Activated CD4-positive, alpha-beta T cell treated with anti-CD3 and anti-CD28 coated beads for 24 hours (primary cell): Measurements from ENCODE around the gene RBM43.
A peak's percentile ranks its signal among the peaks of the same experiment; 100 is the strongest.
"Not testable (repeated sequence)": the region's sequence is repeated elsewhere in the genome, so short reads cannot be mapped to it uniquely, and the experiment has no call there.

ENCODE experiments used
- DNase-seq, 2 donors: peaks; one replicate each; pipeline ENCODE4 v3.0.0-alpha.2; 2020; ENCODE audit warnings: low read depth in 2 of 2

Gene RBM43

DNA sequence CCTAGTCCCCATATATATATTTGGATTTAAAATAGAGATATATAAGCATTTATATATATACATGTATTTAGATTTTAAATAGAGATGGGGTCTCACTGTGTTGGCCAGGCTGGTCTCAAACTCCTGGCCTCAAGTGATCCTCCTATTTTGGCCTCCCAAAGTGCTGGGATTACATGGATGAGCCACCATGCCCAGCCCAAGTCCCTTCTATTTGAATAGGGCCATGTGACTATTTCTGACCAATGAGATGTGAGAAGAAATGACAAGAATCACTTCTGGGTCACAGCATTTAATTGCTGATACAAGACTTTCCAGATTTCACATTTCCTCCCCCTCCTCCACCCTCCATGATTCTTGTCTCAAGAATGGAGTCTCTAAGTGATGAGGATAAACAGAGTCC lies 6.4 kb upstream of the RBM43 start:
- no peak for DNase-seq

DNA sequence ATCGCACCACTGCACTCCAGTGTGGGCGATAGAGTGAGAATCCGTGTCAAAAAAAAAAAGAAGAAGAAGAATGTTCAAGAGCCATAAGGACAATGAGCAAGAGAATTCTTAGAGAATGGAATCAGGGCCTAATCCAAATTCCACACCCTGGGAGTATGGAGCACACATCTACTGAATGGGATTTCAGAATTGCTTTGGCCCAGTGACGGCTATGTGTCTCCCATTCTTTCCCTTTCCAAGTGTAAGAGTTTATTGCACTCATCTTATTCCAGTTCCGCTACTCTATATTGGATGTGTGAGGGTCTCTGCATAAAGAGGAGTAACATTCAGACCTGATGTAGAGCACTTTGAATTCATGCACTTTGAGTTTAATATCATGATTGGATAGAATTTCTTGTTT lies 5.9 kb upstream of the RBM43 start:
- DNase-seq: no peak

DNA sequence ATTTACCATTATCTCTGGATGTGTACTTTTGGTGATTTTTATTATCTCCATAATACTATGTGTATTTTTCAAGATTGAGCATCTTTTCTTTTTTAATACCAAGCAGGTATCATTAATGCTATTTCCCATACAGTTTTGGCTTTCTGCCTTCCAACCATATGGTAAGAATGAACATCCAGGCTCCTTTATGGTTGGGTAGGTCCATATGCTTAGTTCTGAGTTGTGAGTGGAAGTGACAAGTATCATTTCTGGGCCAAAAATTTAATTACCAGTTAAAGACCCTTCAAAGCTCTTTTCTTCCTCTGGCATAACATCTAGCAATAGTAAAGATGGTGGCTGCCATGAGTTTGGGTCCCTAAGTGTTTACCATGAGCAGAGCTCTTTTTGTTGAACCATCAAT lies 4.3 kb upstream of the RBM43 start:
- no peak for DNase-seq

DNA sequence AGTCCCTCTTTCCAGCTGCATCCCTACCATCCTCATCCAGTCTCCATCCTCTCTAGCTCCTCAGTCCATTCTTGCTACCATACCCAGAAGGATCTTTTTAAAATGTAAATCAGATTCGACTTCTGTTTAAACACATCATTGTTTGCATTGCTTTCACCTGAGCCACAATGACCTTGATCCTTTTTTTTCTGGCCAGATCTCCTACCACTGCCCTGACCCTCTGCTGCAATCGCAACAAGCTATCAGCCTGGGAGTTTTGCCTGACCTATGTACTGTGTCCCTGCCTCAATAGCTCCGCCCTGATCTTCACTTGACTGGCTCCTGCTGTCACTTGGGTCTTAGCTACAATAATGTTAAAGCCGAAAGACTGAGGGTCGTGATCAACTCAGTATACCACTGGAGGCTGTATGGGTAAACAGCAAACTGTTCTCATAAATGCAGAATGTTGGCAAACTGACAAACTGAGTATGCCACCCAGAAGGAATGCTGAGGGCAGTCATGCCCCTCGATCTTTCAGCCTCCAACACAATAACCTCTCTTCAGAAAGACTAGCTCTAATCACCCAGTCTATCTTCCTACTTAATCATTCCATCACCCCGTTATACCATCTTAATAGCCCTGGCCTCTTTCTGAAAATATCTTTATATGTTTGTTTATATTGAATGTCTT lies 2.6 kb upstream of the RBM43 start:
- DNase-seq: no peak

DNA sequence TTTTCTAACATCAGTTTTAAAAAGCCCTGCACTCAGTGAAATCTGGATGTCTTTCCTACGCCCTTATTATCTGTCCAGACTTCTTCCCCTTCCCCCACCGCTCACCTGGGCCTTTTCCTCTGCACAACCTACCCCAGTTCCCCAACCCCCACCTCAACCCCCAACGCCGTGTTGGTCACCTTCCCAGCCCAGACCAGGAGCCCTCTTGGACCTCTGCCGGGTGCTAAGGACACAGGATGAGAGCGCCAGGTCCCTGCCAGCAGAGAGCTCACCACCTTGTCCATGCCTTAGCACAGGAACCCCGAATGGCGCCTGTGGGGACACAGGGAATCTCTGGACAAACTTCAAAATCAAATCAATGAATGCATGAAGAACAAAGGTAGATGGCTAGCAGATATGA lies 966 bp upstream of the RBM43 start:
- no peak for DNase-seq

DNA sequence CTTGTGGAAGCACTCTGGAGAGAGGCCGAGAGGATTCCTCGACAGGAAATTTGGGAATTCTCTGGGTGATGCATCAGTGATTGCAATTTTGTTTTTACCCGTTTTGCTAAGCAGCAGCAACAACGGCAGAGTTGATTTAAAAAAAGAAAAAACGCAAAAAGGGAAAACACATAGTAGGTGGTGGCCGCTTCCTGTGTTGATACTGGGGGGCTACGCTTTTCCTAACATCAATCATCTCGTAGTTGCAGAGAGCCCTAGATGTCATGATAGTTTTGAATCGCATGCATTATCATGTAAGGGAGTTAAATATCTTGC lies 271 bp upstream of the RBM43 start:
- no peak for DNase-seq

DNA sequence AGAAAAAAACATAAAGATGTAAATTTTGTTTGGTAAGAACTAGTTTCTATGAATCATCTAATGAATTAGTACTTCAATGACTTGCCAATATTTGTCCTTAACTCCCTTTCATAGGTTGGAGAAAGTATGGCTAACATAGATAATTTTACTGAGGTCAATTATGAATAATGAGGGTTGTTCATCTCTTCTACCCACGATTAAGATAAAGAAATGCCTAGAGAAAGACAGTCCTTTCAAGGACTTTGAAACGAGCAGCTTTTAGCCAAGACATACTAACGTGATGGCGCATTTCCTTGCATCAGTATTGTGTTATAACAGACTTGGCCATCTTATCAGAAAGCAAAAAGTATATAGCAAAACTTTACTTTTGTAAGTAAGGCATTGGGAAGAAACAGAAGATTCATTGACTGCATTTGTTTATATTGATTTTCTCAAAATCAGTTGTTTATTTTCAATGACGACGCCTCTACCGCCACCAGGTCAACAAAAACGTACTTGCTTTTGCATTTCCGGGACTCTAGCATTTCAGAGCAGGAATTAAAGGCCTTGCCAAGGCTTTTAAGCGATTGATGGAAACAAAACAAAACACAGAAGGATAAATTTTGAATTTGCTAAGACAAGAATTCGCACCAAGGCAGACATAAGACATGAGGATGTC lies 961 bp downstream of the RBM43 start:
- DNase-seq: no peak

DNA sequence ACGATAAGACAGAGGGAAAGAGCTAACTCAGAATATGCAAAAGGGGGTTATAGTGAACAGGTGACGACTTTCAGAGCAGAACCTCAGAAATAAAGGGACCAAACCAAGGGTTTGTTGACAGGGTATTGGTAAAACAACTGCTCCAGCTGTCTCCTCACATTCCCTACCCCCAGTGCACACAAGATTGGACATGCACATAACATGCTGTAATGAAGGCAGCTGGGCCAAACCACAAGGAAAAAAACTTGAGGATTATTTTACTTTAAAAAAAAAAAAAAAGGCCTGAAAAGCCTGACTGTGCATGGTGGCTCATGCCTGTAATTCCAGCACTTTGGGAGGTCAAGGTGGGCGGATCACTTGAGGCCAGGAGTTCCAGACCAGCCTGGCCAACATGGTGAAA lies 3.5 kb downstream of the RBM43 start:
- DNase-seq: no peak

DNA sequence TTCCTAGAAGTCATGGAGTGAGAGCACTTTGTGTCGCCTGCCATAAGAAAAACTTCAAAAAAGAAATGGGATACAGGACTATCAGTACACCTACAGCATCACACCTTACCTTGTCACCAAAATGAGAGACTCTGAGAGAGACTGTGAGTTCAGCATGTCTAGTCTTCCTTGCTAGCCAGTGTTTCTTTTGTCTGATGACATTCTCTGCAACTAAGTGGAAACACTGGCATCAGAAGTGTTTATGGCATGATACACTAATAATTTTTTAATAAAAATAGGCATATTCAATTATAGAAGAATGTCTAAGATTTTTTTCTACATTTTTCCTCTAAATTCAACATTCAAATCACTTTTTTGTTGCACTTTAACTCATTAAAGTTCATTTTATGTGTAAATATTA lies 9.0 kb downstream of the RBM43 start:
- no peak for DNase-seq

DNA sequence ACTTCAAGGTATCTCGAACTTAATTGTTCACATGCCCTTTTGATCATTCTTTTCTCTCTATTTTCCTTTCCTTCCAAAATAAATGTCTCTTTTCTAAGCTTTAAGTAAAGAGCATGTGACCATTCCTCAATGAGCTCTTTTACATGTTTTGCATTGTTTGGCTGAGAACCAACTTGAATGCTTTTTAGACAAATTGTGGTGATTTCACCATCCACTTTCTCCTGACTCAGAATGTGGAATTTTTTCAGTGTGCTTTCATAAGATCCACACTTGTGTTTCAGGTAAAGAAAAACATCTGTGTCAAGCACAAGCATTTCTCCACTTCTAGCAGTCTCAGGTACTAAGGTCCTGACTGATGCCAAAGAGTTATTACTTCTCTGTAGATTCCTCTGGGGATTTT lies 10.7 kb downstream of the RBM43 start:
- no peak for DNase-seq

DNA sequence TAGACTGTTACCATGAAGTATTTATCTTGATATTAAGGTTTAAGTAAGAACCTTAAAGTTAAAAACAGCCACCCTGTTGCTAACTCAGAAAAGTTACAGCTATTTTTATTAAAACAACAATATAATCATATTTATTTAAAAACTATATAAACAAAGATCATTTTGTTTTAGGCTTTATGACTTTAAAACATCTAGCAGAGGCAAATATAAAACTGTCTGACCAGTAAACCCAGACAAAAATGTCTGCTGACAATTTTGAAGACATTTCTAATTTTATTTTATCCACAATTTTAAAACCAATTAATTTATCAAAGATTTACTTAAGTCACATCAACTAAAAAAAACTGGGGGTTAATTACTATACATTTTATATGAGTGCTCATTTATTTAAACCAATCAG lies 14.2 kb downstream of the RBM43 start:
- DNase-seq: no peak

DNA sequence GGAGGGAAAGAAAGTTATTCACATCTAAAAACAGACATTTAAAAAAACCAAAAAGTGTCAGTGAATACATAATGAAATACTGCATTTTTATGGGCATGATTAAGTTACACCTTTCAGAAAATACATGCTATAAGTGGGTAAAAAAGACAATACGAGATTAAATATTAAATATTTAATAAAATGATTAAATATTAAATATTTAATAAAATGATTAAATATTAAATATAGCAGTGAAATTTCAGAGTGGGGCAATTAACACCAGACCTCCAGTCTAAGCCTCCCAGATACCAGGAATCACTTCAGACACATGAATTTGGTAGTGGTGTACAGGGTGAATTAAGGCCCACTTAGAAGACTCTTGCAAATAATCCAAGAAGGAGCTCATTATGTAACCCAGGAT lies 15.5 kb downstream of the RBM43 start:
- DNase-seq: no peak

DNA sequence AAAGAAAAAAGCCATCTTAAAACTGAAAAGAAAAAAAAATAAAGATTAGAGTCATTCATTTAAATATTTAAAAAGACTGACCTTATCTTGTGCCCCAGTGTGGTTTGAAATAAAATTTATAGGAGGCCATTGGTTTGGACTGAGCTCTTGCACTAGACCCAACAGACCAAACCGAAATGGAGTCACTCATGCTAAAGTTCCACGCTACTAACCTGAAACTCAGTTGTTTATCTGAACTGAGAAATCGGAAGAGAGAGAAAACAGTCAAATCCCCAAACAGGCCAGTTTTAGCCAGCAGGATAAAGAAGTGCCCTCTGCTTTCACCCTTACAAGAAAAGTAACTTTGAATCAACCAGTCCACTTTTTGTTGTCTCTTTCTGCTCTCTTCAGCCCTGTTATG lies 18.2 kb downstream of the RBM43 start:
- no peak for DNase-seq

DNA sequence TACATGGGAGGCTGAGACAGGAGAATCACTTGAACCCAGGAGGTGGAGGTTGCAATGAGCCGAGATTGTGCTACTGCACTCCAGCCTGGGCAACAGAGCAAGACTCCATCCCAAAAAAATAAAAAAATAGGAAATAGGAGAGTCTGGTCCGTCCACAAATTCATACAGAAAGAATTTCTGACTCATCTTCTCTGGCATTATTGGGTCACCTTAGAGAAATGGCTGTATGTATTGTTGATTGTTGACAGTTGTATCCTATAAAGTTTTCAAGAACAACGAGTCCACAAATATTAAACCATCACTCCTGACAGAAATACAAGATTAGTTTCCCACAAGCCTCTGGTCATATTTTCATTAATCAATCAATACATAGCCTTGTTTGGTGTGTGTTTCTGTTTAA lies 20.4 kb downstream of the RBM43 start:
- no peak for DNase-seq

DNA sequence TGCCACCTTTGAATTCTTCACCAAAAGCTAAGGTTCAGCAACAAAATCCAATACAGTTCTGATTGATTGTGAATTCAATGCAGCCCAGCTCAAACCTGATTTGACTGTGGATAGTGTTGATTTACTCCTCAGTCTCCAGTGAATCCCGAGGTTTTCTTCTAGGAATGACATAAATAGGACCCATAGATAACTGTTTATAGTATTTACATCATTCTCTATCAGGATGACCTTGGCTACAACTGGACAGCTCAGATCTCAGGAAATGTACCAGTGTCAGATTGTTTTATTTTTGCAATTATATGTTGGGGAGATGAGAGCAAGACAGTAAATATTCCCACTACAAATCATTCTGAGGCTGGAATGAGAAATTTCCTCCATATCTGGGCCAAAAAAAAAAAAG lies 21.2 kb downstream of the RBM43 start:
- DNase-seq: no peak

DNA sequence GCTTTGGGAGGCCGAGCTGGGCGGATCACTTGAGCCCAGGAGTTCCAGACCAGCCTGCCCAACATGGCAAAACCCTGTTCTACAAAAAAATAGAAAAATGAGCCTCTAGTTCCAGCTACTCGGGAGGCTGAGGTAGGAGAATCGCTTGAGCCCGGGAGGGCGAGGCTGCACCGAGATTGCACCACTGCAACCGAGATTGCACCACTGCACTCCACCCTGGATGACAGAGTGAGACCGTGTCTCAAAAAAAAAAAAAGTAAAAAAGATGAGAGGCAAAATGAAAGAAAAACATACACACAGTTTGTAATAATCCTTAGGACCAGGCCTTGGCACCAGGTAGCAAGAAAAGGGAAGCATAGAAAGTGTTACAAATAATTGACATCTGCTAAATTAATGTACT lies 22.0 kb downstream of the RBM43 start:
- DNase-seq: no peak

DNA sequence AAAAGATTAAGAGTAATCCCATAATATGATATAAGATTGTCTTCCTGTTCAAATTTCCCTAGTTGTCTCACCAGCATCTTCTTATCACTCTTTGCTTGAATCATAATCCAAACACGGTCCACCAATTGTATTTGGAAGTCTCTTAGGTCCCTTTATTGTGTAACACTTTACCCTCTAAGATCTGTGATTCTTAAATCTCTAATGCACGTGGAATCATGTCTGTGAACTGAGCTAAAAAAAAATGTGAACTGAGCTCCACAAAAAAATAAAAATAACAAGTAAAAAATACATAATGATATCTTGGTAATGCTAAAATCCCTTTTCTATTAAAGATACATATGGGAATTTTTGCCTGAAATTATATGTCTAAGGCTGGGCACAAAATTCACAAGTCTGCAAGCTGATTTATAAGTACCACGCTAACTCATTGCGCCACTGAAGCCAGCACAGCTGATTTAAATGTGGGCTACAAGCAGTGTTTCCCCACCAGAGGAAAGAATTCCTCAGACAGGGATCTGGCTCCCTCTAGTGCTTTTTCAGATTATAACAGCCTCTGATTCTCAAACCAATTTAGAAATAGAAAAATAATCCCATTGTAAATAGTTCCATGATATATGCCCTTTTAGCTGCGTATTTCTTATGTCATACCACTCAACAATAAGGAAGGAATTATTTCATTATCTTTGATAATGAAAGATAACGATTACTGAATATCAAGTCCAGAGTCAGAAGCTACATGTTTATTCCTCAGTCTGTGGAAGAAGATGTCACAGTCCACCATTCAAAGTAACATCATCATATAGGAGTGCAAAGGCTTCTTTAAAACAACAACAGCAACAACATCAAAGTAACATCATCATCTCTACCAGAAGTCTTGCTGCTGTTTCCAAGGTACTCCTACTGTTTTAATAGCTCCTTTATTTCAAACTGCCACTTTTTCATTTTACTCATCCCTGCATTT lies 22.9 kb downstream of the RBM43 start:
- DNase-seq: peak; percentile 4 to 27

DNA sequence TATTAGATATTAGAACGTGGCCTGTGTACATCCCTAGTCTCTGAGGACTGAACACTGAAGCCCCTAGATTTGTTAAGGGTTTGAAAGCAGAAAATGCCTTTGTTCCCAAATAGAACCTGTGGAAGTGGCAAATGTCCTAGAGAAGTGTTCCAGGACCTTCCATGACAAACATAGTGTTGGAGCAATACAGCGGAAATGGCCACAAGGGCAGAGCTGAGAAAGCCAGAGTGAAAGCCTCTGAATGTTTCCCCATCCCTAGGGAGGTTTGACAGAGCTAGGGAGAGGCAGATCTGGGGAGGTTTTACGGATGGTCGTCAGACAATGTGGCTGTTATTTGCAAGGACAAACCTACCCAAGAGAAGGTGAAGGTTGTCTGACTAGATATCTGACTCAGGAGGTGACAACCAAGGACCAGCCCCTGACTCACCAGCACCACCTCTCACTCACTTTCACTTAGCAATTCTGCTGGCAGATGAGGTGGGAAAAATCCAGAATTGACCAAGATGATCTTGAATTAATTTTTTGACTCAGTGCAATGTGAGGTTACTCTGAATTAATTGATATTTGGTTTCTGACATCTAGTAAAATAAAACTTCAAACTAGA lies 24.1 kb downstream of the RBM43 start:
- DNase-seq: no peak

DNA sequence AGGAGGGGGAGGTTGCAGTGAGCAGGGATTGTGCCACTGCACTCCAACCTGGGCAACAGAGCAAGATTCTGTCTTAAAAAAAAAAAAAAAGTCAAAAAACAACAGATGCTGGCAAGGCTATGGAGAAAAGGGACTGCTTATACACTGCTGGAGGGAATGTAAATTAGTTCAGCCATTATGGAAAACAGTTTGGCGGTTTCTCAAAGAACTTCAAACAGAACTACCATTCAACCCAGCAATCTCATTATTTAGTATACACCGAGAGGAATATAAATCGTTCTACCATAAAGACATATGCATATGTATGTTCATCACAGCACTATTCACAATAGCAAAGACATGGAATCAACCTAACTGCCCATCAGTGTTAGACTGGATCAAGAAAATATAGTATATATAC lies 27.9 kb downstream of the RBM43 start:
- not testable (repeated sequence) for DNase-seq

DNA sequence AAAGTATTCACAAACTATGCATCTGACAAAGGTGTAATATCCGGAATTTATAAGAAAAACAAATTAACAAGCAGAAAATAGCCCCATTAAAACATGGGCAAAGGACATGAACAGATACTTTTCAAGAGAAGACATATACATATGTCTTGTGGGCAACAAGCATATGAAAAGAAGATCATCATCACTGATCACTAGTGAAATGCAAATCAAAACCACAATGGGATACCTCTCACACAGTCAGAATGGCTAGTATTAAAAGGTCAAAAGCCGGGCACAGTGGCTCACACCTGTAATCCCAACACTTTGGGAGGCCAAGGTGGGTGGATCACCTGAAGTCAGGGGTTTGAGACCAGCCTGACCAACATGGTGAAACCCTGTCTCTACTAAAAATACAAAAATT lies 28.4 kb downstream of the RBM43 start:
- DNase-seq: not testable (repeated sequence)

DNA sequence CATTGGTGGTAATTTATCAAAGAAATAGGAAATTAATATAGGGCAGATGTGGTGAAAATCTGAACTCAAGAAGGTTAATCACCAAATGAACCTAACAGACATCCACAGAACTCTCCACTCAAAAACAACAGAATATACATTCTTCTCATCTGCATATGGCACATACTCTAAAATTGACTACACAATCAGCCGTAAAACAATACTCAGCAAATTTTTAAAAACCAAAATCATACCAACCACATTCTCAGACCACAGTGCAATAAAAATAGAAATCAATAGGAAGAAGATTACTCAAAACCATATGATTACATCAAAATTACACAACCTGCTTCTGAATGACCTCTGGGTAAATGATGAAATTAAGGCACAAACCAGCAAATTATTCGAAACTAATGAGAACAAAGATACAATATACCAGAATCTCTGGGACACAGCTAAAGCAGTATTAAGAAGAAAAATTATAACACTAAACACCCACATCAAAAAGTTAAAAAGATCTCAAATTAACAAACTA lies 31.0 kb downstream of the RBM43 start:
- no peak for DNase-seq

DNA sequence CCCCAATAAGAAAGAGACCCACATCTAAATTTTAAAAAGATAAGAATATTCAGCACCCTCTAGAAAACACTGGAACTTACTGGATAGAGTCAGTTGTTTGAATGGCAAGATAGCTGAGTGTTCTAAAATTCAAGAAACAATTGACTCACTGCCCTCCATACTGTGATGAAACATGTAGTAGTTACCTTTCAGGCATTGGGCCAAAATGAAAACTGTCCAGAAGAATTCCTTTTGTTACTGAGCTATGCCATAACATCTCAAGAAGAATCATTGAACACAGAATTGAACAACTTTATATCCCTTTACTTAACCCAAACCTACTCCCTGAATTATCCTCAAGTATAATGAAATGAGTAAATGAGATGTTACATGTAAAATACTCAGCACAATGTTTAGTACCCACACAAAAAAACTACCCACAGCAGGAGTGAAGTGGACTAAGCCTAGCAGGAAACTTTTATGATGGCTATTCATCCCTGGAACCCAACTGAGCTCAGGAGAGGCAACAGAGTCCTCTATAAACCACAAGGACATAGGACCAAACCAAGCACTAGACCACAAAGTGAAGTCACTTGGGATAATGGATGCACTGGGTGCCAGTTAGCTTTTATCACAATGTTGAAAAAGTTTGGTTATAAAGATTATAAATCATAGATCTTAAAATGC lies 32.7 kb downstream of the RBM43 start:
- no peak for DNase-seq
